Ishikawa (cell line): Measurements from ENCODE around the gene SLC25A26.

Experiments used
- CEBPB ChIP-seq: IDR thresholded peaks from 2 replicates; pipeline ENCODE4 v1.6.1; 2012
- EGR1 ChIP-seq: IDR thresholded peaks from 2 replicates; pipeline ENCODE4 v1.6.1; 2012
- EP300 ChIP-seq: IDR thresholded peaks from 2 replicates; pipeline ENCODE4 v1.6.1; 2012; ENCODE audit warnings: borderline replicate concordance
- FOXM1 ChIP-seq: IDR thresholded peaks from 2 replicates; pipeline ENCODE4 v1.6.1; 2012; ENCODE audit warnings: low read depth, borderline replicate concordance
- MAX ChIP-seq: IDR thresholded peaks from 2 replicates; pipeline ENCODE4 v1.6.1; 2012
- REST ChIP-seq: IDR thresholded peaks from 2 replicates; pipeline ENCODE4 v1.6.1; 2012; ENCODE audit warnings: low read depth, mild to moderate bottlenecking
- TAF1 ChIP-seq: IDR thresholded peaks from 2 replicates; pipeline ENCODE4 v1.6.1; 2012; ENCODE audit warnings: low read depth, mild to moderate bottlenecking
- TCF12 ChIP-seq: IDR thresholded peaks from 2 replicates; pipeline ENCODE4 v1.6.1; 2012; ENCODE audit warnings: low read depth
- YY1 ChIP-seq: IDR thresholded peaks from 2 replicates; pipeline ENCODE4 v1.6.1; 2012; ENCODE audit warnings: low read depth

GRCh38 chr3:66344848-66345578 lies 124.2 kb downstream of the SLC25A26 start:
- TF ChIP-seq EP300 (no peak), REST (no peak), YY1 (no peak), MAX (no peak), TAF1 (no peak), FOXM1 (no peak), EGR1 (no peak), TCF12 (no peak), CEBPB (no peak)
